ENCODE measurements around the gene KIF26B.
"Not testable (repeated sequence)": the region's sequence is repeated elsewhere in the genome, so short reads cannot be mapped to it uniquely, and the experiment has no call there.

KIF26B gene

DNA sequence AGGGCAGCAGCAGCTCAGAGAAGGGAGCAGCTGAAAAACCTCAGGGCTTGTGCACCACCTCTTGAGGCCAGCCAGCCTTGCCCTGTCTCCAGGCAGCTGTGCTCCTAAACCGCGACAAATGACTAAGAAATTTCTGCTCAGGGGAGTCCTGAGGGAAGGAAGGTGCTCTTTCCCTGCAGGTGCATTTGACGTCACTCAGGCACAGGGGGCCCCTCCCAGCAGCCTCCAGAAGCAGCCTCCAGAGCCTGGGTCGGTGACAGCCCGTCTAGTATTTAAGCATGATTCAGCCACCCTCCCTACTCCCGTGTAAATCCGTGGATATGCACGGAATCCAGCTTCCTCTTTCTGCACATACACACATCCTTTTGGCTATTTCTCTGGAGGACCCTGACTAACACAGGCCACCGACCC is 560.5 kb downstream of the KIF26B start:
- TF ChIP-seq, protein P1, sequence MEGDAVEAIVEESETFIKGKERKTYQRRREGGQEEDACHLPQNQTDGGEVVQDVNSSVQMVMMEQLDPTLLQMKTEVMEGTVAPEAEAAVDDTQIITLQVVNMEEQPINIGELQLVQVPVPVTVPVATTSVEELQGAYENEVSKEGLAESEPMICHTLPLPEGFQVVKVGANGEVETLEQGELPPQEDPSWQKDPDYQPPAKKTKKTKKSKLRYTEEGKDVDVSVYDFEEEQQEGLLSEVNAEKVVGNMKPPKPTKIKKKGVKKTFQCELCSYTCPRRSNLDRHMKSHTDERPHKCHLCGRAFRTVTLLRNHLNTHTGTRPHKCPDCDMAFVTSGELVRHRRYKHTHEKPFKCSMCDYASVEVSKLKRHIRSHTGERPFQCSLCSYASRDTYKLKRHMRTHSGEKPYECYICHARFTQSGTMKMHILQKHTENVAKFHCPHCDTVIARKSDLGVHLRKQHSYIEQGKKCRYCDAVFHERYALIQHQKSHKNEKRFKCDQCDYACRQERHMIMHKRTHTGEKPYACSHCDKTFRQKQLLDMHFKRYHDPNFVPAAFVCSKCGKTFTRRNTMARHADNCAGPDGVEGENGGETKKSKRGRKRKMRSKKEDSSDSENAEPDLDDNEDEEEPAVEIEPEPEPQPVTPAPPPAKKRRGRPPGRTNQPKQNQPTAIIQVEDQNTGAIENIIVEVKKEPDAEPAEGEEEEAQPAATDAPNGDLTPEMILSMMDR (conservative IDR thresholded peaks at IDR 0.05; ENCODE audit: low read depth, low read length), result no peak
- DNase-seq (ENCODE audit: low read depth), result peak; percentile 18
- H3K4me3 ChIP-seq (ENCODE audit: low read depth, low read length), result no peak overlapping the region

DNA sequence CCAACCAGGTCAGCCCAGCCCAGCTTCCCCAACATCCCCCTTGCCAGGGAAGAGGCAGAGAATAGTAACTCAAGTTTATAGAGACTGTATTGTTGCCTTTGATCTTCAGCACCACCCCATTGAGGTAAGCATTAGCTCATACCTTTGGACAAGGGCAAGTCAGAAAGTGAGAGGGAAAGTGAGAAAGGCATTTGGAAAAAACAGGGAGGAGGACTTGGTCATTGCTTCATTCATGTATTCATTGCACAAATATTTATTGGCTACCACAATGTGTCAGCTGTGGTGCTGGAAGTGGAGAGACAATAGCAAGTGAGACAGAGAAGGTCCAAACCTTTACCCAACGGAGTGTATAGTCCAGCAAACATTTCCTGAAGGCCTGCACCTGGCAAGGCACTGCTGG is 561.2 kb downstream of the KIF26B start:
- peak; percentile 75 for DNase-seq (ENCODE audit: low read depth)
- TF ChIP-seq, protein P1 (conservative IDR thresholded peaks at IDR 0.05; ENCODE audit: low read depth, low read length), result no peak
- H3K4me3 ChIP-seq (ENCODE audit: low read depth, low read length), result no peak overlapping the region

DNA sequence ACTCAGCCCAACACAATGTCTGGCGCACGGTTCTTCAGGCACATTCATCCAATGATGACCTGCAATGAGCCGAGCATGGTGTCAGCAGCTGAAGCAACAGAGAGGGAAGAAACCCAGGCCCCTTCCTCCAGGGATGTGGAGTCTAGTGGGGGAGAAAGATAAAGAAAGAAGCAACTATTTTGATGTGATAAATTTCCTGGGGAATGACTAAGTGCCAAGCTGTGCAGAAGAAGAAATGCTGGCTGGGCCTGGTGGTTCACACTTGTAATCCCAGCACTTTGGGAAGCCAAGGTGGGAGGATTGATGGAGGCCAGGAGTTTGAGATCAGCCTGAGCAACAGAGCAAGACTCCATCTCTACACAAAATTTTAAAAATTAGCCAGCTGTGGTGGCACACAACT is 561.8 kb downstream of the KIF26B start:
- TF ChIP-seq, protein P1 (conservative IDR thresholded peaks at IDR 0.05; ENCODE audit: low read depth, low read length), result no peak
- DNase-seq (ENCODE audit: low read depth), result no peak
- H3K4me3 ChIP-seq (ENCODE audit: low read depth, low read length), result no peak overlapping the region

DNA sequence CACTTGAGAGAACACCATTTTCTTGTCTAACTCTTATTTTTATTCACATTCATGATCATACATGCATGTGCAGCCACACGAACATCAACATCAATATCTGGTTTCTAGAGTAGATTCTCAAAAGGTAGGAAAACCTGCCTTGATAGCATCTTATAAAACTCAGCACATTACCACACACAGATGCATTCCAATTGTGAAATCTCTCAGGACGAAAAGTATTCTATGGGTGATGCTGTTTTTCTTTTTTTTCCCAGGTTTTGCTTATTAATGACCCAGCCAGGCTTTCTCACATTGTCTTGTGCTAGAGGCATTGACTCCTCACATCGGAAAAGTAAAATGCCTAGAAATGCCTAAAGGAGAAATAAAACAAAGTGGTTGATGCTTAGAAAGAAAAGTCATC is 562.8 kb downstream of the KIF26B start:
- TF ChIP-seq, protein P1 (conservative IDR thresholded peaks at IDR 0.05; ENCODE audit: low read depth, low read length), result no peak
- DNase-seq (ENCODE audit: low read depth), result peak; percentile 25
- H3K4me3 ChIP-seq (ENCODE audit: low read depth, low read length), result no peak overlapping the region

DNA sequence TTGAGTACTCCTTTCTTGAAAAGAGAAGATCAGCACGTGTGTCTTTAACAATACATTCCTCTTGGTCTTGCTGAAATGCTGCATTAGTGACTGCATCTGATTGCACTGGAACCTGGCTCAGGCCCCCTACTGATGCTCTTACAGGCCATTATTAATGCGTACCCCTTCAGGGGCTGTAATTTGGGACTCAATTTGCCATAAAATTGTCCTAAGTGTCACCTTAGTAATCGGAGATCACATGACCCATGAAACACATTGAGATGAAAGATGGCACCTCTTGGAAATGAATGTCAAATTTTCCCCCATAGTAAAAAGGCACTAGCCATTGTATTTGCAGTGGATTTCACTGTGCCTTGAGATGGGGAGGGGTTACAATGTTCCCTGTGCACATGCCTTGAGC is 563.3 kb downstream of the KIF26B start:
- TF ChIP-seq, protein P1 (conservative IDR thresholded peaks at IDR 0.05; ENCODE audit: low read depth, low read length), result no peak
- DNase-seq (ENCODE audit: low read depth), result no peak
- no peak overlapping the region for H3K4me3 ChIP-seq (ENCODE audit: low read depth, low read length)

DNA sequence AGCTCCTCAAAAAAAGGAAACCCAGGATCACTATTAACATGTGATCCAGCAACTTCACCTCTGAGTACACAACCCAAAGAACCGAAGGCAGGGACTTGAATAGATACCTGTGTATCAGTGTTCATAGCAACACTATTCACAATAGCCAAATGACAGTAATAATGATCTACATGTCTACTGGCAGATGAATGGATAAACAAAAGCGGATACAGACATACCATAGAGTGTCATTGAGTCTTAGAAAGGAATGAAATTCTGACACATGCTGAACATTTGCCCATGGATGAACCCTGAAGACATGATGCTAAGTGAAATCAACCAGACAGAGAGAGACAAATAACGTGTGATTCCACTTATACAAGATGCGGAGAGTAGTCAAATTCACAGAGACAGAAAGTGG is 564.2 kb downstream of the KIF26B start:
- no peak overlapping the region for H3K4me3 ChIP-seq (ENCODE audit: low read depth, low read length)
- TF ChIP-seq, protein P1 (conservative IDR thresholded peaks at IDR 0.05; ENCODE audit: low read depth, low read length), result no peak

DNA sequence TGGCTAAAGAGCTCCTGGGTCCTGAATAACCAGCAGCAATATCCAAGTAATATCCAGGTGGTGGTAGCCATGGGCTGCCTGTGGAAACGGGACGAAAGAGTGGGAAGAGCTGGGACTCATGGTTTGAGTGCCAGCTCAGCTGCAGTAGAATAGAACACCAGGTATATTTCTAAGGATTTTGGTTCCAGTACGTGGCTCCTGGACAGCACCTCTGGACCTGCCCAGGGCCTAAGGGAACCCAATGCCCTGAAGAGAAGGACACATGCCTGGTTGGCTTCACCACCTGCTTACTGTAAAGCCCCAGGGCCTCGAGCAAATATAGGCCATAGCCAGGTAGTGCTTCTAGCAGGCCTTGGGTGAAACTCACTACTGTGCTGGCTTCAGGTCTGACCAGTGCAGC is 566.7 kb downstream of the KIF26B start:
- no peak for DNase-seq (ENCODE audit: low read depth)
- TF ChIP-seq, protein P1 (conservative IDR thresholded peaks at IDR 0.05; ENCODE audit: low read depth, low read length), result no peak
- H3K4me3 ChIP-seq (ENCODE audit: low read depth, low read length), result no peak overlapping the region

More for the DNA sequence above, 564.2 kb downstream of the KIF26B start:
- no peak for DNase-seq (ENCODE audit: low read depth)

DNA sequence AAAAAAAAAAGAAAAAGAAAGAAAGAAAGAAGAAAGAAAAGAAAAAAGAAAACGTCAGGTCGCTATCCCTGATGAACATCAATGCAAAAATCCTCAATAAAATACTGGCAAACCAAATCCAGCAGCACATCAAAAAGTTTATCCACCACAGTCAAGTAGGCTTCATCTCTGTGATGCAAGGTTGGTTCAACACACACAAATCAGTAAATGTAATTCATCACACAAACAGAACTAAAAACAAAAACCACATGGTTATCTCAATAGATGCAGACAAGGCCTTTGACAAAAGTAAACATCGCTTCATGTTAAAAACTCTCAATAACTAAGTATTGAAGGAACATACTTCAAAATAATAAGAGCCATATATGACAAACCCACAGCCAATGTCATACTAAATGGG is 573.2 kb downstream of the KIF26B start:
- not testable (repeated sequence) for H3K4me3 ChIP-seq (ENCODE audit: low read depth, low read length)

More for the DNA sequence above, 573.2 kb downstream of the KIF26B start:
- not testable (repeated sequence) for DNase-seq (ENCODE audit: low read depth)
